Large intestine (tissue), 3 donors: ENCODE measurements around the gene ADD3. TPM values are rescaled to one million over a fixed set of nuclear protein-coding genes. Genes with fewer than 3 reads are reported as not detected.

Experiments
- DNase-seq, 2 donors: peaks; one replicate each; pipeline versions ENCODE4 v3.0.0 to v3.0.0-alpha.2; 2013
- H3K27ac ChIP-seq: one replicate; pipeline ENCODE4 v1.5.1; 2013; ENCODE audit warnings: low read length
- H3K27me3 ChIP-seq: 2 replicates; pipeline ENCODE4 v1.6.1; 2013; ENCODE audit warnings: low read length; ENCODE audit not compliant: control insufficient read depth, insufficient read depth
- H3K36me3 ChIP-seq: 2 replicates; pipeline ENCODE4 v1.6.1; 2013; ENCODE audit warnings: low read length; ENCODE audit not compliant: control insufficient read depth, insufficient read depth
- H3K4me1 ChIP-seq: one replicate; pipeline ENCODE4 v1.6.1; 2013; ENCODE audit warnings: low read length; ENCODE audit not compliant: control insufficient read depth, insufficient read depth
- H3K4me3 ChIP-seq: one replicate; pipeline ENCODE4 v1.5.1; 2013; ENCODE audit warnings: low read length
- H3K9me3 ChIP-seq: one replicate; pipeline ENCODE4 v1.6.1; 2013; ENCODE audit warnings: mild to moderate bottlenecking, low read depth, low read length, moderate library complexity; ENCODE audit not compliant: control insufficient read depth
- WGBS: methylation state at CpG from one replicate; pipeline ENCODE4 v1.1.5; 2013; ENCODE audit warnings: low lambda C conversion rate; ENCODE audit not compliant: insufficient coverage; 5-methylcytosine and 5-hydroxymethylcytosine counted together
- polyA plus RNA-seq: library from polyadenylated mRNA; unstranded; fragments of 120-200 nt; gene quantifications from one replicate; pipeline ENCODE4 v1.2.1, GENCODE V29; 2013

The ADD3 gene
- polyA plus RNA-seq, 1 donor = 418 TPM

GRCh38 chr10:110011681-110012080, 3.9 kb downstream of the ADD3 start:
- WGBS = 33% methylated on average over 1 of the region's 3 CpGs

GRCh38 chr10:110013630-110014293, 6.0 kb downstream of the ADD3 start:
- H3K9me3 ChIP-seq = no peaks in the 10 kb centered on the region
- peak in 1 of 2 donors; percentile 35 for DNase-seq
- WGBS = 100% methylated on average over 1 of the region's 4 CpGs
- H3K27me3 ChIP-seq = no peaks in the 10 kb centered on the region
- no peak overlapping the region for H3K4me3 ChIP-seq
- H3K36me3 ChIP-seq = no peaks in the 10 kb centered on the region
- H3K4me1 ChIP-seq = peaks cover 34% of the 10 kb centered on the region
- peak overlapping the region; percentile 0 for H3K27ac ChIP-seq

More at GRCh38 chr10:110011681-110012080, 3.9 kb downstream of the ADD3 start:
- Histone ChIP-seq H3K36me3 (no peaks in the 10 kb centered on the region), H3K27me3 (no peaks in the 10 kb centered on the region), H3K27ac (peak overlapping the region; percentile 92), H3K4me1 (peaks cover 30% of the 10 kb centered on the region), H3K9me3 (no peaks in the 10 kb centered on the region), H3K4me3 (peak overlapping the region; percentile 5)
- DNase-seq = peak in 1 of 2 donors; percentile 52

GRCh38 chr10:110016039-110016438, 8.3 kb downstream of the ADD3 start:
- H3K27ac ChIP-seq = no peak overlapping the region
- H3K27me3 ChIP-seq = no peaks in the 10 kb centered on the region
- no peaks in the 10 kb centered on the region for H3K36me3 ChIP-seq
- H3K4me3 ChIP-seq = no peak overlapping the region
- no peak for DNase-seq
- peaks cover 30% of the 10 kb centered on the region for H3K4me1 ChIP-seq
- no peaks in the 10 kb centered on the region for H3K9me3 ChIP-seq

- H3K36me3 ChIP-seq = no peaks in the 10 kb centered on the region
- no peak overlapping the region for H3K4me3 ChIP-seq
- H3K27me3 ChIP-seq = no peaks in the 10 kb centered on the region
- no CpG with 5 or more reads among the region's 4 CpGs for WGBS
- no peaks in the 10 kb centered on the region for H3K9me3 ChIP-seq
- peaks cover 25% of the 10 kb centered on the region for H3K4me1 ChIP-seq
- H3K27ac ChIP-seq = no peak overlapping the region
- DNase-seq = no peak
Observed at GRCh38 chr10:110017052-110017451, 9.3 kb downstream of the ADD3 start.

GRCh38 chr10:110017907-110018306, 10.1 kb downstream of the ADD3 start:
- no peak overlapping the region for H3K27ac ChIP-seq
- H3K4me3 ChIP-seq = no peak overlapping the region
- no peaks in the 10 kb centered on the region for H3K9me3 ChIP-seq
- H3K36me3 ChIP-seq = no peaks in the 10 kb centered on the region
- no CpG with 5 or more reads among the region's 1 CpG for WGBS
- no peaks in the 10 kb centered on the region for H3K27me3 ChIP-seq
- H3K4me1 ChIP-seq = peaks cover 18% of the 10 kb centered on the region
- no peak for DNase-seq

- no peaks in the 10 kb centered on the region for H3K27me3 ChIP-seq
- 95% methylated on average over 2 of the region's 6 CpGs for WGBS
- no peak for DNase-seq
- H3K4me1 ChIP-seq = peaks cover 4% of the 10 kb centered on the region
- H3K9me3 ChIP-seq = no peaks in the 10 kb centered on the region
- no peak overlapping the region for H3K27ac ChIP-seq
- H3K4me3 ChIP-seq = no peak overlapping the region
- no peaks in the 10 kb centered on the region for H3K36me3 ChIP-seq
Observed at GRCh38 chr10:110020265-110020664, 12.5 kb downstream of the ADD3 start.

- H3K27me3 ChIP-seq = no peaks in the 10 kb centered on the region
Observed at GRCh38 chr10:110022716-110023504, 15.1 kb downstream of the ADD3 start.

GRCh38 chr10:110023785-110024465, 16.1 kb downstream of the ADD3 start:
- no peaks in the 10 kb centered on the region for H3K9me3 ChIP-seq
- H3K4me1 ChIP-seq = no peaks in the 10 kb centered on the region

More at GRCh38 chr10:110022716-110023504, 15.1 kb downstream of the ADD3 start:
- Histone ChIP-seq H3K9me3 (no peaks in the 10 kb centered on the region), H3K27ac (no peak overlapping the region), H3K4me3 (no peak overlapping the region), H3K4me1 (no peaks in the 10 kb centered on the region), H3K36me3 (no peaks in the 10 kb centered on the region)
- WGBS = 14% methylated on average over 1 of the region's 2 CpGs
- no peak for DNase-seq

GRCh38 chr10:110029450-110029849, 21.7 kb downstream of the ADD3 start:
- no peak overlapping the region for H3K4me3 ChIP-seq
- WGBS = 76% methylated on average over 2 of the region's 2 CpGs
- no peaks in the 10 kb centered on the region for H3K27me3 ChIP-seq
- peaks cover 10% of the 10 kb centered on the region for H3K4me1 ChIP-seq
- no peaks in the 10 kb centered on the region for H3K9me3 ChIP-seq
- no peak for DNase-seq
- no peak overlapping the region for H3K27ac ChIP-seq
- peaks cover 11% of the 10 kb centered on the region for H3K36me3 ChIP-seq

More at GRCh38 chr10:110023785-110024465, 16.1 kb downstream of the ADD3 start:
- H3K27ac ChIP-seq = no peak overlapping the region
- 71% methylated on average over 1 of the region's 4 CpGs for WGBS
- no peak for DNase-seq
- H3K36me3 ChIP-seq = no peaks in the 10 kb centered on the region
- H3K27me3 ChIP-seq = no peaks in the 10 kb centered on the region
- no peak overlapping the region for H3K4me3 ChIP-seq
